Hepatocyte (in vitro differentiated cells): ENCODE data around the gene AMBRA1. TPM values are rescaled to one million over a fixed set of nuclear protein-coding genes. Genes with fewer than 3 reads are reported as not detected.

ENCODE experiments used
- DNase-seq: peaks from one replicate; pipeline ENCODE4 v3.0.0-alpha.2; 2016; ENCODE audit warnings: low spot score
- H2AFZ ChIP-seq: fragments of 200-600 bp; sonication (generic); 2 replicates; pipeline ENCODE4 v1.6.0; 2016; ENCODE audit warnings: antibody characterized with exemption, mild to moderate bottlenecking
- H3K27ac ChIP-seq: fragments of 200-600 bp; sonication (generic); 2 replicates; pipeline ENCODE4 v1.5.1; 2016; ENCODE audit warnings: mild to moderate bottlenecking
- H3K27me3 ChIP-seq: fragments of 200-600 bp; sonication (generic); 2 replicates; pipeline ENCODE4 v1.6.1; 2016
- H3K36me3 ChIP-seq: fragments of 200-600 bp; sonication (generic); replicated peaks from 2 replicates; pipeline ENCODE4 v1.5.1; 2016; ENCODE audit warnings: low read depth; ENCODE audit not compliant: insufficient read depth
- H3K4me1 ChIP-seq: fragments of 200-600 bp; sonication (generic); 2 replicates; pipeline ENCODE4 v1.5.1; 2016; ENCODE audit warnings: mild to moderate bottlenecking, moderate library complexity; ENCODE audit not compliant: insufficient read depth
- H3K4me2 ChIP-seq: fragments of 200-600 bp; sonication (generic); 2 replicates; pipeline ENCODE4 v1.6.0; 2016
- H3K4me3 ChIP-seq: fragments of 200-600 bp; sonication (generic); 2 replicates; pipeline ENCODE4 v1.5.1; 2016; ENCODE audit warnings: mild to moderate bottlenecking
- H3K79me2 ChIP-seq: fragments of 200-600 bp; sonication (generic); 2 replicates; pipeline ENCODE4 v1.6.0; 2017; ENCODE audit warnings: mild to moderate bottlenecking
- H3K9me2 ChIP-seq: fragments of 200-600 bp; sonication (generic); replicated peaks from 2 replicates; pipeline ENCODE4 v1.6.0; 2017; ENCODE audit warnings: mild to moderate bottlenecking; ENCODE audit not compliant: insufficient read depth
- H3K9me3 ChIP-seq: fragments of 200-600 bp; sonication (generic); 2 replicates; pipeline ENCODE4 v1.5.1; 2016; ENCODE audit warnings: low read depth, mild to moderate bottlenecking
- H4K20me1 ChIP-seq: fragments of 200-600 bp; sonication (generic); 2 replicates; pipeline ENCODE4 v1.6.0; 2016; ENCODE audit warnings: mild to moderate bottlenecking; ENCODE audit not compliant: insufficient read depth, poor library complexity, severe bottlenecking
- CTCF ChIP-seq: fragments of 200-600 bp; sonication (generic); IDR thresholded peaks from 2 replicates; pipeline ENCODE4 v1.5.1; 2016; ENCODE audit warnings: antibody characterized with exemption, mild to moderate bottlenecking; ENCODE audit not compliant: poor library complexity
- EZH2 ChIP-seq: fragments of 200-600 bp; sonication (generic); IDR thresholded peaks from 2 replicates; pipeline ENCODE4 v1.6.1; 2016; ENCODE audit warnings: antibody characterized with exemption, mild to moderate bottlenecking, borderline replicate concordance
- EZH2phosphoT487 ChIP-seq: fragments of 200-600 bp; sonication (generic); IDR thresholded peaks from one replicate; pipeline ENCODE4 v1.6.1; 2018; ENCODE audit warnings: antibody characterized with exemption, mild to moderate bottlenecking, low read depth, moderate library complexity; ENCODE audit not compliant: unreplicated experiment, severe bottlenecking
- WGBS: methylation state at CpG from one replicate; pipeline ENCODE4 v1.1.6; 2016; ENCODE audit warnings: low lambda C conversion rate; ENCODE audit errors: missing lambda C conversion rate; 5-methylcytosine and 5-hydroxymethylcytosine counted together
- polyA plus RNA-seq: library from polyadenylated mRNA; unstranded; fragments of >200 nt; fragmentation: Nextera tagmentation; extraction: Ambion mirVana; gene quantifications from 2 replicates; pipeline ENCODE4 v1.2.1, GENCODE V29; 2016
- total RNA-seq: library from RNA; depleted of rRNA; stranded (reverse); fragments of >200 nt; gene quantifications from 2 replicates; pipeline ENCODE4 v1.2.3, GENCODE V29; 2014

The AMBRA1 gene
- total and polyA plus RNA-seq, 2 experiments from 2014 or later = 7.2 to 31.2 TPM

- H3K36me3 ChIP-seq = no peaks in the 10 kb centered on the region
- no peaks in the 10 kb centered on the region for H3K79me2 ChIP-seq
- no peaks in the 10 kb centered on the region for H4K20me1 ChIP-seq
- no peaks in the 10 kb centered on the region for H3K9me2 ChIP-seq
- H3K4me1 ChIP-seq = no peaks in the 10 kb centered on the region
- no peak overlapping the region for H2AFZ ChIP-seq
- no peak overlapping the region for H3K27ac ChIP-seq
- no peaks in the 10 kb centered on the region for H3K9me3 ChIP-seq
- TF ChIP-seq EZH2phosphoT487 (no peak), CTCF (no peak), EZH2 (no peak)
- H3K27me3 ChIP-seq = no peaks in the 10 kb centered on the region
- no peak overlapping the region for H3K4me2 ChIP-seq
- no peak for DNase-seq
- H3K4me3 ChIP-seq = no peak overlapping the region
Measured at GRCh38 chr11:46431211-46431610, 162.6 kb downstream of the AMBRA1 start.

GRCh38 chr11:46429717-46430116 is 164.1 kb downstream of the AMBRA1 start:
- no peaks in the 10 kb centered on the region for H3K9me2 ChIP-seq
- no peak overlapping the region for H3K4me2 ChIP-seq
- no peaks in the 10 kb centered on the region for H3K9me3 ChIP-seq
- H3K27me3 ChIP-seq = no peaks in the 10 kb centered on the region
- no peak overlapping the region for H2AFZ ChIP-seq
- no peak for DNase-seq
- H3K27ac ChIP-seq = no peak overlapping the region
- H4K20me1 ChIP-seq = no peaks in the 10 kb centered on the region
- 70% methylated on average over 3 of the region's 3 CpGs for WGBS
- no peak overlapping the region for H3K4me3 ChIP-seq
- no peak for TF ChIP-seq EZH2phosphoT487
- no peaks in the 10 kb centered on the region for H3K79me2 ChIP-seq
- H3K4me1 ChIP-seq = no peaks in the 10 kb centered on the region
- H3K36me3 ChIP-seq = no peaks in the 10 kb centered on the region

GRCh38 chr11:46427364-46427763 is 166.5 kb downstream of the AMBRA1 start:
- TF ChIP-seq EZH2phosphoT487 = no peak
- no peak for TF ChIP-seq CTCF
- no peak for TF ChIP-seq EZH2
- H3K27ac ChIP-seq = no peak overlapping the region
- 86% methylated on average over 9 of the region's 9 CpGs for WGBS

GRCh38 chr11:46426233-46426991 is 167.4 kb downstream of the AMBRA1 start:
- peaks cover 13% of the 10 kb centered on the region for H3K4me1 ChIP-seq
- 93% methylated on average over 4 of the region's 4 CpGs for WGBS
- no peak overlapping the region for H3K4me3 ChIP-seq
- no peaks in the 10 kb centered on the region for H3K9me2 ChIP-seq
- H4K20me1 ChIP-seq = no peaks in the 10 kb centered on the region
- H3K36me3 ChIP-seq = no peaks in the 10 kb centered on the region
- no peak overlapping the region for H3K27ac ChIP-seq
- no peaks in the 10 kb centered on the region for H3K27me3 ChIP-seq
- TF ChIP-seq EZH2 (no peak), CTCF (no peak), EZH2phosphoT487 (no peak)
- H2AFZ ChIP-seq = no peak overlapping the region
- H3K9me3 ChIP-seq = no peaks in the 10 kb centered on the region
- no peak overlapping the region for H3K4me2 ChIP-seq
- no peak for DNase-seq
- no peaks in the 10 kb centered on the region for H3K79me2 ChIP-seq

More at GRCh38 chr11:46427364-46427763, 166.5 kb downstream of the AMBRA1 start:
- peaks cover 8% of the 10 kb centered on the region for H3K4me1 ChIP-seq
- no peak overlapping the region for H2AFZ ChIP-seq
- no peaks in the 10 kb centered on the region for H3K9me3 ChIP-seq
- H3K27me3 ChIP-seq = no peaks in the 10 kb centered on the region
- no peak for DNase-seq
- no peak overlapping the region for H3K4me3 ChIP-seq
- no peaks in the 10 kb centered on the region for H3K36me3 ChIP-seq
- H3K4me2 ChIP-seq = no peak overlapping the region
- no peaks in the 10 kb centered on the region for H3K9me2 ChIP-seq
- no peaks in the 10 kb centered on the region for H4K20me1 ChIP-seq
- H3K79me2 ChIP-seq = no peaks in the 10 kb centered on the region
